ENCODE results near the gene PCDHB7.
"Not testable (repeated sequence)": the region's sequence is repeated elsewhere in the genome, so short reads cannot be mapped to it uniquely, and the experiment has no call there.

PCDHB7 gene

GRCh38 chr5:141172381-141173204 lies at the start of gene PCDHB7:
Gene PCDHB7, plus strand, starts transcription at chr5:141172644. Its CDS starts 192 bp downstream, at chr5:141172836.
- Mint-ChIP-seq H3K9me3 (peaks cover 55% of the 10 kb centered on the region), H3K36me3 (ENCODE audit: low read depth) (peaks cover 28% of the 10 kb centered on the region), H3K27ac (no peak within 1 kb of the TSS), H3K4me3 (no peak within 1 kb of the TSS), H3K27me3 (ENCODE audit: low read depth, poor library complexity) (no peaks in the 10 kb centered on the region), H3K4me1 (no peaks in the 10 kb centered on the region)
- peak; percentile 29 for DNase-seq
- TF ChIP-seq, protein P1, sequence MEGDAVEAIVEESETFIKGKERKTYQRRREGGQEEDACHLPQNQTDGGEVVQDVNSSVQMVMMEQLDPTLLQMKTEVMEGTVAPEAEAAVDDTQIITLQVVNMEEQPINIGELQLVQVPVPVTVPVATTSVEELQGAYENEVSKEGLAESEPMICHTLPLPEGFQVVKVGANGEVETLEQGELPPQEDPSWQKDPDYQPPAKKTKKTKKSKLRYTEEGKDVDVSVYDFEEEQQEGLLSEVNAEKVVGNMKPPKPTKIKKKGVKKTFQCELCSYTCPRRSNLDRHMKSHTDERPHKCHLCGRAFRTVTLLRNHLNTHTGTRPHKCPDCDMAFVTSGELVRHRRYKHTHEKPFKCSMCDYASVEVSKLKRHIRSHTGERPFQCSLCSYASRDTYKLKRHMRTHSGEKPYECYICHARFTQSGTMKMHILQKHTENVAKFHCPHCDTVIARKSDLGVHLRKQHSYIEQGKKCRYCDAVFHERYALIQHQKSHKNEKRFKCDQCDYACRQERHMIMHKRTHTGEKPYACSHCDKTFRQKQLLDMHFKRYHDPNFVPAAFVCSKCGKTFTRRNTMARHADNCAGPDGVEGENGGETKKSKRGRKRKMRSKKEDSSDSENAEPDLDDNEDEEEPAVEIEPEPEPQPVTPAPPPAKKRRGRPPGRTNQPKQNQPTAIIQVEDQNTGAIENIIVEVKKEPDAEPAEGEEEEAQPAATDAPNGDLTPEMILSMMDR (IDR thresholded peaks at IDR 0.05) = peak; percentile 24

DNA sequence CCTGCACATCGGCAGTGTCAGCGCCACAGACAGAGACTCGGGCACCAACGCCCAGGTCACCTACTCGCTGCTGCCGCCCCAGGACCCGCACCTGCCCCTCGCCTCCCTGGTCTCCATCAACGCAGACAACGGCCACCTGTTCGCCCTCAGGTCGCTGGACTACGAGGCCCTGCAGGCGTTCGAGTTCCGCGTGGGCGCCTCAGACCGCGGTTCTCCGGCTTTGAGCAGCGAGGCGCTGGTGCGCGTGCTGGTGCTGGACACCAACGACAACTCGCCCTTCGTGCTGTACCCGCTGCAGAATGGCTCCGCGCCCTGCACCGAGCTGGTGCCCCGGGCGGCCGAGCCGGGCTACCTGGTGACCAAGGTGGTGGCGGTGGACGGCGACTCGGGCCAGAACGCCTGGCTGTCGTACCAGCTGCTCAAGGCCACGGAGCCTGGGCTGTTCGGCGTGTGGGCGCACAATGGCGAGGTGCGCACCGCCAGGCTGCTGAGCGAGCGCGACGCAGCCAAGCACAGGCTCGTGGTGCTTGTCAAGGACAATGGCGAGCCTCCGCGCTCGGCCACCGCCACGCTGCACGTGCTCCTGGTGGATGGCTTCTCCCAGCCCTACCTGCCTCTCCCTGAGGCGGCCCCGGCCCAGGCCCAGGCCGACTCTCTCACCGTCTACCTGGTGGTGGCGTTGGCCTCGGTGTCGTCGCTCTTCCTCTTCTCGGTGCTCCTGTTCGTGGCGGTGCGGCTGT lies 48.9 kb upstream of the PCDHB7 start:
- not testable (repeated sequence) for H3K27ac Mint-ChIP-seq; H3K4me1 Mint-ChIP-seq; H3K27me3 Mint-ChIP-seq (ENCODE audit: low read depth, poor library complexity); H3K4me3 Mint-ChIP-seq; DNase-seq
- Mint-ChIP-seq H3K36me3 (ENCODE audit: low read depth) (peaks cover 75% of the 10 kb centered on the region), H3K9me3 (peaks cover 77% of the 10 kb centered on the region)

DNA sequence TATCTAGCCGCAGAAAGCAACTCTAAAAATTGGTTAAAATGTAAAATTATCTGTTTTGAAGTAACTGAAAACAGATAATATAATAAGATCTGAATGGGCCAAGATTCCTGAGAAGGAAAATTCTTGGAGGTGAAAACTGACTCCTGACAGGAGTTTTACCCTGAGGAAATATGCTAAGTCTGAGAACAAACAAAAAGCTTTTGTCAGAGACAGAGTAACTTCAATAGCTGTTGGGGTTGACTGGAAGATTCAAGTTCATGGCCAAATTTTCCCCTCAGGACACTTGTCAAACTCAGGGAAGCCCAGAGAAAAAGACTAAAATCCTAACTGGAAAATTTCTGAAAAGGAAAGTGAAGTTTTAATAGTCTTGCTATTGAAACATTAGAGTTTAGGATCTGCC lies 45.1 kb upstream of the PCDHB7 start:
- no peak for DNase-seq
- peaks cover 70% of the 10 kb centered on the region for H3K36me3 Mint-ChIP-seq (ENCODE audit: low read depth)
- no peak overlapping the region for H3K4me3 Mint-ChIP-seq
- no peak overlapping the region for H3K27ac Mint-ChIP-seq
- TF ChIP-seq, protein P1 (IDR thresholded peaks at IDR 0.05) = no peak
- H3K27me3 Mint-ChIP-seq (ENCODE audit: low read depth, poor library complexity) = no peaks in the 10 kb centered on the region
- H3K4me1 Mint-ChIP-seq = no peaks in the 10 kb centered on the region
- peaks cover 81% of the 10 kb centered on the region for H3K9me3 Mint-ChIP-seq

- H3K9me3 Mint-ChIP-seq = peaks cover 92% of the 10 kb centered on the region
- peak; percentile 14 for DNase-seq
- peak within 1 kb of the TSS; percentile 85 for H3K27ac Mint-ChIP-seq
- peak within 1 kb of the TSS; percentile 88 for H3K4me3 Mint-ChIP-seq
- H3K27me3 Mint-ChIP-seq (ENCODE audit: low read depth, poor library complexity) = peaks cover 3% of the 10 kb centered on the region
- no peaks in the 10 kb centered on the region for H3K4me1 Mint-ChIP-seq
- TF ChIP-seq, protein P1 (IDR thresholded peaks at IDR 0.05) = no peak
- peaks cover 87% of the 10 kb centered on the region for H3K36me3 Mint-ChIP-seq (ENCODE audit: low read depth)
These were observed 37.3 kb upstream of the PCDHB7 start, which contains the start of gene PCDHB5 for GRCh38 chr5:141135030-141135717. Gene PCDHB5, plus strand, starts transcription at chr5:141135206. Its CDS starts 229 bp downstream, at chr5:141135435.

GRCh38 chr5:141135718-141136266 lies 36.7 kb upstream of the PCDHB7 start:
- no peak for DNase-seq
- Mint-ChIP-seq H3K4me1 (no peaks in the 10 kb centered on the region), H3K9me3 (peaks cover 90% of the 10 kb centered on the region), H3K27me3 (ENCODE audit: low read depth, poor library complexity) (peaks cover 3% of the 10 kb centered on the region), H3K4me3 (peak overlapping the region; percentile 88), H3K27ac (no peak overlapping the region), H3K36me3 (ENCODE audit: low read depth) (peaks cover 82% of the 10 kb centered on the region)
- TF ChIP-seq, protein P1 (IDR thresholded peaks at IDR 0.05) = no peak

GRCh38 chr5:141137346-141137745 lies 35.1 kb upstream of the PCDHB7 start:
- peaks cover 74% of the 10 kb centered on the region for H3K36me3 Mint-ChIP-seq (ENCODE audit: low read depth)
- H3K9me3 Mint-ChIP-seq = peaks cover 86% of the 10 kb centered on the region
- not testable (repeated sequence) for H3K27ac Mint-ChIP-seq

More at GRCh38 chr5:141137346-141137745, 35.1 kb upstream of the PCDHB7 start:
- not testable (repeated sequence) for DNase-seq; H3K27me3 Mint-ChIP-seq (ENCODE audit: low read depth, poor library complexity); H3K4me1 Mint-ChIP-seq; H3K4me3 Mint-ChIP-seq
